K562 (cell line): ENCODE measurements around the gene GPR68. TPM values are rescaled to one million over a fixed set of nuclear protein-coding genes. Genes with fewer than 3 reads are reported as not detected.

Source experiments
- ATAC-seq: fragments of 200-7000 bp; cut with Tn5 transposase; 3 replicates; pipeline ENCODE4 v1.9.1; 2020; ENCODE audit warnings: moderate library complexity
- BruUV-seq: library from RNA; stranded (reverse); fragments of 400-500 nt; replicated peaks from 2 replicates; lab custom pipeline; 2021; lab: Mats Ljungman, UMichigan
- CTCF ChIA-PET: fragments of 300-600 bp; formaldehyde crosslinking; extraction: SDS; loops from one replicate; lab custom pipeline; 2021; ENCODE audit warnings: low intra/inter-chr PET ratio; lab: Yijun Ruan, JAX
- POLR2A ChIA-PET: fragments of 300-600, 350-650 bp; sonication (Branson Sonifier 250); formaldehyde crosslinking; extraction: SDS; loops from one replicate; lab custom pipeline; 2021; ENCODE audit warnings: antibody characterized with exemption, inconsistent platforms; lab: Yijun Ruan, JAX
- DNase-seq, 4 experiments: peaks; one replicate each; pipeline versions ENCODE4 v3.0.0 to v3.0.0-alpha.2; 2011 to 2018; ENCODE audit warnings: low spot score in 3 of 4, mixed read lengths in 3 of 4; ENCODE audit errors: extremely low read depth in 1 of 4
- FAIRE-seq: peaks from 2 replicates; lab custom pipeline; 2011; peaks lifted over from hg19 to GRCh38; lab: Jason Lieb, UNC
- H2AFZ ChIP-seq: 2 replicates; pipeline ENCODE4 v1.6.0; 2011; ENCODE audit warnings: low read depth, low read length, control low read depth, inconsistent platforms
- H3K27ac ChIP-seq: fragments of 200-600 bp; 3 replicates; pipeline ENCODE4 v1.8.0; 2011; ENCODE audit warnings: low read depth, mild to moderate bottlenecking, control low read depth, inconsistent platforms, low read length, moderate library complexity, mixed read lengths; ENCODE audit errors: extremely low read depth
- H3K27me3 ChIP-seq, 2 experiments: fragments of 300-600 bp in 1 of 2; 2 replicates in 1 of 2; 3 replicates in 1 of 2; pipeline versions ENCODE4 v1.6.0 to v1.8.0; 2011; ENCODE audit warnings: inconsistent platforms in 2 of 2, low read length in 2 of 2, mild to moderate bottlenecking in 1 of 2, mixed read lengths in 1 of 2, moderate library complexity in 1 of 2; ENCODE audit not compliant: control insufficient read depth in 2 of 2, insufficient read depth in 2 of 2
- H3K36me3 ChIP-seq: fragments of 300-600 bp; 3 replicates; pipeline ENCODE4 v1.8.0; 2011; ENCODE audit warnings: mild to moderate bottlenecking, low read length, inconsistent platforms; ENCODE audit not compliant: control insufficient read depth, insufficient read depth
- H3K4me1 ChIP-seq, 2 experiments: fragments of 200-600 bp in 1 of 2; replicated peaks in 1 of 2; 2 replicates in 1 of 2; 3 replicates in 1 of 2; pipeline versions ENCODE4 v1.5.1 to v1.8.0; 2011; ENCODE audit warnings: inconsistent platforms in 2 of 2, low read length in 2 of 2, mild to moderate bottlenecking in 1 of 2, mixed read lengths in 1 of 2, moderate library complexity in 1 of 2; ENCODE audit not compliant: control insufficient read depth in 2 of 2, insufficient read depth in 2 of 2
- H3K4me2 ChIP-seq: 2 replicates; pipeline ENCODE4 v1.6.1; 2011; ENCODE audit warnings: low read length, control low read depth, inconsistent platforms, mixed read lengths; ENCODE audit not compliant: insufficient read depth
- H3K4me3 ChIP-seq: fragments of 200-600 bp; sonication (generic), shearing (Covaris generic); 2 replicates; pipeline ENCODE4 v1.5.1; 2016; ENCODE audit warnings: control low read depth, inconsistent platforms
- H3K79me2 ChIP-seq: fragments of 200-600 bp; 3 replicates; pipeline ENCODE4 v1.8.0; 2011; ENCODE audit warnings: low read length, inconsistent platforms; ENCODE audit not compliant: control insufficient read depth, insufficient read depth
- H3K9ac ChIP-seq, 2 experiments: 2 replicates each; pipeline versions ENCODE4 v1.6.0 to v1.6.1; 2011; ENCODE audit warnings: low read depth in 2 of 2, low read length in 2 of 2, control low read depth in 1 of 2, inconsistent platforms in 1 of 2, mild to moderate bottlenecking in 1 of 2, mixed read lengths in 1 of 2; ENCODE audit not compliant: insufficient read depth in 1 of 2
- H3K9me1 ChIP-seq: one replicate; pipeline ENCODE4 v1.6.0; 2011; ENCODE audit warnings: inconsistent platforms, mild to moderate bottlenecking, low read length, moderate library complexity; ENCODE audit not compliant: control insufficient read depth, insufficient read depth
- H3K9me3 ChIP-seq: replicated peaks from 2 replicates; pipeline ENCODE4 v1.5.1; 2011; ENCODE audit warnings: low read depth, low read length, inconsistent platforms; ENCODE audit not compliant: control insufficient read depth, insufficient read depth
- H4K20me1 ChIP-seq: replicated peaks from 2 replicates; pipeline ENCODE4 v1.6.1; 2011; ENCODE audit warnings: low read length, inconsistent platforms, mixed read lengths; ENCODE audit not compliant: control insufficient read depth, insufficient read depth
- CEBPG ChIP-seq, 3 experiments: fragments of 200-800 bp in 1 of 3; sonication (Bioruptor generic) in 1 of 3; sonication (generic) in 1 of 3; formaldehyde crosslinking in 1 of 3; IDR thresholded peaks in 2 of 3; conservative IDR thresholded peaks in 1 of 3; 2 replicates each; pipeline versions ENCODE4 v1.6.1 to v1.8.0; 2016 to 2022; ENCODE audit warnings: missing compliant biosample characterization in 2 of 3, missing genetic modification characterization in 2 of 3, mild to moderate bottlenecking in 1 of 3, missing genetic modification reagents in 1 of 3
- ERF ChIP-seq: fragments of 450-650 bp; formaldehyde crosslinking; IDR thresholded peaks from 2 replicates; pipeline ENCODE4 v1.4.0; 2020; ENCODE audit warnings: mild to moderate bottlenecking, mixed read lengths
- PHF20 ChIP-seq: fragments of 450-650 bp; IDR thresholded peaks from 2 replicates; pipeline ENCODE4 v1.6.1; 2018; ENCODE audit not compliant: partially characterized antibody
- SIRT6 ChIP-seq: IDR thresholded peaks from one replicate; pipeline ENCODE4 v1.6.1; 2012; ENCODE audit warnings: low read depth, mild to moderate bottlenecking, control low read depth, inconsistent platforms, low read length, moderate library complexity
- SP2 ChIP-seq: IDR thresholded peaks from 2 replicates; pipeline ENCODE4 v1.6.1; 2011; ENCODE audit warnings: mild to moderate bottlenecking, low read depth, low read length, moderate library complexity; ENCODE audit not compliant: poor library complexity, severe bottlenecking; ENCODE audit errors: extremely low read depth
- ZNF764 ChIP-seq: fragments of 250-450 bp; sonication (Bioruptor Pico); IDR thresholded peaks from 2 replicates; pipeline ENCODE4 v1.4.0; 2020; ENCODE audit warnings: low read depth, mild to moderate bottlenecking, moderate library complexity
- WGBS: fragments of 100-300 bp; shearing (Covaris generic); methylation state at CpG from one replicate; pipeline ENCODE4 v1.1.6; 2016; ENCODE audit warnings: low coverage, mixed read lengths; ENCODE audit not compliant: insufficient coverage; ENCODE audit errors: missing lambda C conversion rate; 5-methylcytosine and 5-hydroxymethylcytosine counted together
- in situ Hi-C: fragments of 300-500 bp; cut with MboI; formaldehyde crosslinking; loops from 4 replicates; pipeline ENCODE4 v1.15.0; 2018; ENCODE audit warnings: inconsistent platforms, mixed read lengths
- intact Hi-C: fragments of 100-400 bp; cut with micrococcal nuclease; formaldehyde crosslinking; loops from 2 replicates; pipeline ENCODE4 v1.14.2; 2022
- polyA plus RNA-seq, 8 experiments: library from polyadenylated mRNA; depleted of rRNA in 4 of 8; stranded (reverse) in 5 of 8; unstranded in 3 of 8; fragments of >200 nt; fragmentation: Nextera tagmentation in 2 of 8; fragmentation: Illumina TruSeq in 1 of 8; extraction: Ambion mirVana in 2 of 8; extraction: Trizol in 1 of 8; gene quantifications; 2 replicates each; pipeline versions ENCODE4 v1.2.1 to v1.2.3, GENCODE V29; 2011 to 2014; ENCODE audit warnings: inconsistent platforms in 1 of 8, missing spikeins in 1 of 8
- total RNA-seq, 7 experiments: library from RNA; depleted of rRNA in 6 of 7; stranded (reverse); fragments of >200 nt in 6 of 7; fragmentation: Illumina TruSeq in 2 of 7; extraction: Trizol in 2 of 7; gene quantifications; 2 replicates each; pipeline versions ENCODE4 v1.2.1 to v1.2.3, GENCODE V29; 2011 to 2021; ENCODE audit warnings: low replicate concordance in 1 of 7

Gene GPR68
- total and polyA plus RNA-seq, 9 of the 15 experiments (the other 6 are each of a cell fraction or from before 2014, with no cell fraction given), result 0.41 to 9.4 (median 3.7) TPM

DNA sequence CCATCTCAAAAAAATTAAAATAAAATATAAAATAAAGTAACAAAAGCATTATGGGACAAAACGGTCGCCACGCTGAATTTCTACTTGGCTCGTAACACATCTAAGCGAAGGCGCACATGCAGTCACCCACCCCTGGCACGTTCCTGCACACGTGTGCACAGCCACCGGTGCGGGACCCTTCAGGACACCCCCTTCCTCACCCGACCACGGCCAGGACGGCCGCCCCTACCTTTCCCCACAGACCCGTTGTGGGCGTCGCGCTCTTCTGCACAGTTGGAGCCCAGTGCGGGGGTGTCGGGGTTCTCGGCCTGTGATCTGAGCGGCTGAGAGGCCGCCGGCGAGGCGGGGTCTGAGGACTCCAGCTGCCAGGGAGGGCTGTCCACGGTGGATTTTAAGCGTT is 44.4 kb upstream of the GPR68 start:
- H3K36me3 ChIP-seq, result peaks cover 68% of the 10 kb centered on the region; the same call in 1 of the 3 replicates
- TF ChIP-seq ERF (CRISPR knock-in tag) (no peak), ZNF764 (no peak), CEBPG (CRISPR knock-in tag; IDR thresholded peaks at IDR 0.05) (no peak), CEBPG (tag; conservative IDR thresholded peaks at IDR 0.05 in 1 of 2, IDR thresholded peaks at IDR 0.05 in 1 of 2) (no peak), PHF20 (no peak), SP2 (no peak), SIRT6 (no peak)
- ChIA-PET POLR2A (interaction anchor here (1.3 kb wide), 1 partner anchor 21 kb away, joined by 3 read pairs; no protein-coding TSS in a partner anchor), CTCF (interaction anchor here (0.5 to 1.2 kb wide), 2 partner anchors 112 to 492 kb away, joined by 3 to 5 read pairs; no protein-coding TSS in a partner anchor)
- FAIRE-seq (no peak), DNase-seq (no peak), ATAC-seq (no peak)
- no peaks in the 10 kb centered on the region; a peak in 1 of 5 replicates for H3K4me1 ChIP-seq
- no peak overlapping the region for H3K4me3 ChIP-seq
- H4K20me1 ChIP-seq, result no peaks in the 10 kb centered on the region
- BruUV-seq, result no TSS peak
- H3K9me3 ChIP-seq, result no peaks in the 10 kb centered on the region
- H2AFZ ChIP-seq, result no peak overlapping the region
- intact Hi-C loops, result no loop called here
- H3K27ac ChIP-seq, result no peak overlapping the region
- 88% methylated on average over 3 of the region's 28 CpGs for WGBS
- no peaks in the 10 kb centered on the region for H3K9me1 ChIP-seq
- H3K4me2 ChIP-seq, result no peak overlapping the region
- H3K79me2 ChIP-seq, result no peaks in the 10 kb centered on the region
- no peaks in the 10 kb centered on the region for H3K27me3 ChIP-seq
- no peak overlapping the region for H3K9ac ChIP-seq
- in situ Hi-C loops, result loop anchor here (5.0 kb wide), 2 partner anchors 112 to 387 kb away; no protein-coding TSS in a partner anchor
